IMR-90 (cell line): ENCODE data around the gene CNGA1. TPM values are rescaled to one million over a fixed set of nuclear protein-coding genes. Genes with fewer than 3 reads are reported as not detected.

Experiments
- ATAC-seq: fragments of 200-7000 bp; cut with Tn5 transposase; 2 replicates; pipeline ENCODE4 v1.9.1; 2020; ENCODE audit warnings: low read depth, mild to moderate bottlenecking, moderate library complexity
- BruUV-seq: library from RNA; stranded (reverse); fragments of 400-500 nt; replicated peaks from 2 replicates; lab custom pipeline; 2021; lab: Mats Ljungman, UMichigan
- CTCF ChIA-PET: fragments of 300-600 bp; formaldehyde crosslinking; extraction: SDS; loops from one replicate; lab custom pipeline; 2021; ENCODE audit warnings: antibody characterized with exemption; lab: Yijun Ruan, JAX
- POLR2A ChIA-PET: fragments of 300-600 bp; sonication (Branson Sonifier 250); formaldehyde crosslinking; loops from one replicate; lab custom pipeline; 2022; ENCODE audit warnings: antibody characterized with exemption; ENCODE audit not compliant: unreplicated experiment; lab: Charles Lee
- DNase-seq: peaks from one replicate; pipeline ENCODE4 v3.0.0; 2013
- H2AFZ ChIP-seq: replicated peaks from 2 replicates; pipeline ENCODE3; 2013; ENCODE audit warnings: low read length, mild to moderate bottlenecking; ENCODE audit not compliant: poor library complexity
- H2AK5ac ChIP-seq: 2 replicates; pipeline ENCODE4 v1.6.1; 2013; ENCODE audit warnings: low read depth, low read length, inconsistent platforms
- H2AK9ac ChIP-seq: replicated peaks from 2 replicates; pipeline ENCODE3; 2013; ENCODE audit warnings: mild to moderate bottlenecking, low read depth, low read length, moderate library complexity; ENCODE audit not compliant: poor library complexity
- H2BK120ac ChIP-seq: 2 replicates; pipeline ENCODE4 v1.6.1; 2013; ENCODE audit warnings: low read depth, low read length, inconsistent platforms
- H2BK15ac ChIP-seq: 3 replicates; pipeline ENCODE4 v1.6.1; 2013; ENCODE audit warnings: low read depth, low read length, inconsistent platforms
- H2BK20ac ChIP-seq: 2 replicates; pipeline ENCODE4 v1.6.1; 2013; ENCODE audit warnings: low read depth, mild to moderate bottlenecking, inconsistent platforms, low read length, moderate library complexity
- H2BK5ac ChIP-seq: 2 replicates; pipeline ENCODE4 v1.6.1; 2013; ENCODE audit warnings: mild to moderate bottlenecking, low read depth, low read length, inconsistent platforms; ENCODE audit not compliant: poor library complexity, severe bottlenecking
- H3K14ac ChIP-seq: replicated peaks from 2 replicates; pipeline ENCODE4 v1.6.1; 2013; ENCODE audit warnings: low read depth, low read length, inconsistent platforms
- H3K18ac ChIP-seq: 2 replicates; pipeline ENCODE4 v1.6.1; 2013; ENCODE audit warnings: low read depth, low read length, control low read depth
- H3K23ac ChIP-seq: 2 replicates; pipeline ENCODE4 v1.6.1; 2013; ENCODE audit warnings: low read depth, low read length, inconsistent platforms
- H3K27ac ChIP-seq: 2 replicates; pipeline ENCODE4 v1.5.1; 2013; ENCODE audit warnings: mild to moderate bottlenecking, control low read depth, low read length; ENCODE audit not compliant: insufficient read depth
- H3K27me3 ChIP-seq: 2 replicates; pipeline ENCODE4 v1.6.1; 2013; ENCODE audit warnings: low read length; ENCODE audit not compliant: control insufficient read depth, insufficient read depth
- H3K36me3 ChIP-seq: 2 replicates; pipeline ENCODE4 v1.6.1; 2013; ENCODE audit warnings: low read length, mixed read lengths; ENCODE audit not compliant: control insufficient read depth, insufficient read depth
- H3K4ac ChIP-seq: 2 replicates; pipeline ENCODE4 v1.6.1; 2013; ENCODE audit warnings: low read depth, low read length, inconsistent platforms
- H3K4me1 ChIP-seq: 2 replicates; pipeline ENCODE4 v1.6.1; 2013; ENCODE audit warnings: low read length, mixed read lengths; ENCODE audit not compliant: control insufficient read depth, insufficient read depth
- H3K4me2 ChIP-seq: 2 replicates; pipeline ENCODE4 v1.6.1; 2013; ENCODE audit warnings: low read depth, mild to moderate bottlenecking, control low read depth, low read length, moderate library complexity
- H3K4me3 ChIP-seq: 2 replicates; pipeline ENCODE4 v1.5.1; 2013; ENCODE audit warnings: low read depth, mild to moderate bottlenecking, control low read depth, low read length, moderate library complexity; ENCODE audit not compliant: insufficient read depth
- H3K56ac ChIP-seq: 2 replicates; pipeline ENCODE4 v1.6.1; 2013; ENCODE audit warnings: low read length, inconsistent platforms; ENCODE audit not compliant: insufficient read depth; ENCODE audit errors: extremely low read depth
- H3K79me1 ChIP-seq, 2 experiments: 2 replicates each; pipeline ENCODE4 v1.6.1; 2013; ENCODE audit warnings: low read length in 2 of 2, inconsistent platforms in 1 of 2, low read depth in 1 of 2
- H3K9ac ChIP-seq: 2 replicates; pipeline ENCODE4 v1.6.1; 2013; ENCODE audit warnings: low read depth, low read length, control low read depth
- H3K9me1 ChIP-seq: 2 replicates; pipeline ENCODE4 v1.6.1; 2013; ENCODE audit warnings: low read length, inconsistent platforms; ENCODE audit not compliant: insufficient read depth
- H3K9me3 ChIP-seq: 2 replicates; pipeline ENCODE4 v1.6.1; 2013; ENCODE audit warnings: low read length; ENCODE audit not compliant: control insufficient read depth, insufficient read depth
- H4K20me1 ChIP-seq: 2 replicates; pipeline ENCODE4 v1.6.1; 2013; ENCODE audit warnings: low read length, inconsistent platforms; ENCODE audit not compliant: insufficient read depth
- H4K5ac ChIP-seq: 2 replicates; pipeline ENCODE4 v1.6.1; 2013; ENCODE audit warnings: mild to moderate bottlenecking, low read depth, low read length, control low read depth
- H4K8ac ChIP-seq, 2 experiments: 2 replicates each; pipeline ENCODE4 v1.6.1; 2013; ENCODE audit warnings: low read depth in 2 of 2, low read length in 2 of 2, control low read depth in 1 of 2, inconsistent platforms in 1 of 2
- H4K91ac ChIP-seq: 2 replicates; pipeline ENCODE4 v1.6.1; 2013; ENCODE audit warnings: low read depth, low read length, inconsistent platforms; ENCODE audit not compliant: insufficient read depth
- BHLHE40 ChIP-seq: fragments of 150-350 bp; IDR thresholded peaks from 2 replicates; pipeline ENCODE4 v1.6.1; 2016; ENCODE audit warnings: mild to moderate bottlenecking, low read depth, low read length
- CEBPB ChIP-seq: IDR thresholded peaks from 2 replicates; pipeline ENCODE4 v1.6.1; 2012; ENCODE audit warnings: low read depth, low read length, improper control_type of control experiment
- CHD1 ChIP-seq: IDR thresholded peaks from 2 replicates; pipeline ENCODE4 v1.6.1; 2012; ENCODE audit warnings: low read depth, low read length, improper control_type of control experiment
- ELK1 ChIP-seq: fragments of 150-350 bp; IDR thresholded peaks from 2 replicates; pipeline ENCODE4 v1.6.1; 2016; ENCODE audit warnings: low read depth, mild to moderate bottlenecking, low read length, moderate library complexity, borderline replicate concordance
- FOS ChIP-seq: fragments of 150-350 bp; IDR thresholded peaks from 2 replicates; pipeline ENCODE4 v1.6.1; 2016; ENCODE audit warnings: low read depth, low read length
- MAFK ChIP-seq: IDR thresholded peaks from 2 replicates; pipeline ENCODE4 v1.6.1; 2012; ENCODE audit warnings: low read depth, low read length, improper control_type of control experiment
- MAZ ChIP-seq: IDR thresholded peaks from 2 replicates; pipeline ENCODE4 v1.6.1; 2012; ENCODE audit warnings: low read depth, mild to moderate bottlenecking, low read length, improper control_type of control experiment, moderate library complexity, borderline replicate concordance
- MXI1 ChIP-seq: IDR thresholded peaks from 2 replicates; pipeline ENCODE4 v1.6.1; 2012; ENCODE audit warnings: low read depth, mild to moderate bottlenecking, low read length, moderate library complexity, borderline replicate concordance
- NFE2L2 ChIP-seq: fragments of 150-350 bp; IDR thresholded peaks from 2 replicates; pipeline ENCODE4 v1.6.1; 2016; ENCODE audit warnings: low read depth, mild to moderate bottlenecking, low read length
- POLR2A ChIP-seq: IDR thresholded peaks from 2 replicates; pipeline ENCODE4 v1.6.1; 2012; ENCODE audit warnings: mild to moderate bottlenecking, low read depth, low read length
- RAD21 ChIP-seq: IDR thresholded peaks from 2 replicates; pipeline ENCODE4 v1.6.1; 2012; ENCODE audit warnings: low read length, improper control_type of control experiment
- RCOR1 ChIP-seq: IDR thresholded peaks from 2 replicates; pipeline ENCODE4 v1.6.1; 2012; ENCODE audit warnings: mild to moderate bottlenecking, low read length, improper control_type of control experiment; ENCODE audit not compliant: insufficient replicate concordance
- RFX5 ChIP-seq: IDR thresholded peaks from 2 replicates; pipeline ENCODE4 v1.8.0; 2012; ENCODE audit warnings: low read depth, mild to moderate bottlenecking, low read length, moderate library complexity
- SMC3 ChIP-seq: fragments of 150-350 bp; IDR thresholded peaks from 2 replicates; pipeline ENCODE4 v1.6.1; 2016; ENCODE audit warnings: low read depth, mild to moderate bottlenecking, antibody characterized with exemption, low read length, moderate library complexity
- WGBS, 2 experiments: methylation state at CpG; one replicate each; pipeline versions ENCODE4 v1.1.5 to v1.1.7; 2013; ENCODE audit warnings: missing lambda C conversion rate in 2 of 2; ENCODE audit not compliant: insufficient read length in 1 of 2; ENCODE audit errors: extremely low coverage in 2 of 2; 5-methylcytosine and 5-hydroxymethylcytosine counted together
- dilution Hi-C: fragments of 300-500 bp; cut with HindIII; formaldehyde crosslinking; loops from one replicate; pipeline ENCODE4 v1.14.3; 2018; ENCODE audit warnings: low sequenced_read_pairs; ENCODE audit not compliant: unreplicated experiment
- in situ Hi-C: fragments of 300-500 bp; cut with MboI; formaldehyde crosslinking; loops from 3 replicates; pipeline ENCODE4 v1.14.3; 2019; ENCODE audit warnings: low sequenced_read_pairs, inconsistent platforms, mixed read lengths
- intact Hi-C: fragments of 100-400 bp; cut with micrococcal nuclease; formaldehyde crosslinking; loops from 2 replicates; pipeline ENCODE4 v1.10.0; 2022
- polyA plus RNA-seq, 3 experiments: library from polyadenylated mRNA; depleted of rRNA; stranded (reverse); fragments of >200 nt; gene quantifications; 2 replicates each; pipeline ENCODE4 v1.2.3, GENCODE V29; 2012; ENCODE audit warnings: low replicate concordance in 1 of 3
- total RNA-seq: library from RNA; depleted of rRNA; stranded (reverse); fragments of >200 nt; gene quantifications from 2 replicates; pipeline ENCODE4 v1.2.3, GENCODE V29; 2012
- TF ChIP-seq, protein P1 (sequence below): fragments of 150-350 bp; IDR thresholded peaks from 2 replicates; pipeline ENCODE4 v1.6.1; 2017; ENCODE audit warnings: mild to moderate bottlenecking, antibody characterized with exemption, low read length, low read depth
- TF ChIP-seq, protein P2 (sequence below): conservative IDR thresholded peaks from 2 replicates; pipeline ENCODE4 v1.5.1; 2012; ENCODE audit warnings: mild to moderate bottlenecking, low read depth, low read length, improper control_type of control experiment

Gene CNGA1
- total and polyA plus RNA-seq, 2 of the 4 experiments (the other 2 are of a cell fraction) = not detected

- ATAC-seq = no peak
- no peak overlapping the region for H3K9ac ChIP-seq
- in situ Hi-C loops = no loop called here
These were observed 10.7 kb downstream of the CNGA1 start for GRCh38 chr4:48005781-48006180.

More at GRCh38 chr4:48005781-48006180, 10.7 kb downstream of the CNGA1 start:
- Histone ChIP-seq H3K36me3 (no peaks in the 10 kb centered on the region), H2BK5ac (no peak overlapping the region), H3K9me3 (peaks cover 3% of the 10 kb centered on the region), H3K79me1 (no peaks in the 10 kb centered on the region), H4K5ac (no peak overlapping the region), H3K4me3 (no peak overlapping the region), H2BK20ac (no peak overlapping the region), H3K18ac (no peak overlapping the region), H3K4me1 (no peaks in the 10 kb centered on the region), H3K23ac (no peak overlapping the region), H3K27me3 (no peaks in the 10 kb centered on the region), H4K20me1 (no peaks in the 10 kb centered on the region), H4K8ac (no peak overlapping the region), H3K4me2 (no peak overlapping the region), H4K91ac (no peak overlapping the region), H3K14ac (no peak overlapping the region), H3K56ac (no peak overlapping the region), H3K4ac (no peak overlapping the region), H3K27ac (no peak overlapping the region), H2AFZ (no peak overlapping the region), H2BK15ac (no peak overlapping the region), H2BK120ac (no peak overlapping the region), H2AK5ac (no peak overlapping the region), H3K9me1 (no peaks in the 10 kb centered on the region), H2AK9ac (no peak overlapping the region)
- WGBS, 2 experiments = no CpG with 5 or more reads among the region's 2 CpGs
- POLR2A ChIA-PET = no interaction called here
- intact Hi-C loops = no loop called here
- BruUV-seq = no TSS peak
- no peak for TF ChIP-seq MAZ
- TF ChIP-seq CHD1 = no peak
- TF ChIP-seq SMC3 = no peak
- TF ChIP-seq POLR2A = no peak
- TF ChIP-seq BHLHE40 = no peak
- TF ChIP-seq MXI1 = no peak
- no peak for TF ChIP-seq ELK1
- TF ChIP-seq, protein P1, sequence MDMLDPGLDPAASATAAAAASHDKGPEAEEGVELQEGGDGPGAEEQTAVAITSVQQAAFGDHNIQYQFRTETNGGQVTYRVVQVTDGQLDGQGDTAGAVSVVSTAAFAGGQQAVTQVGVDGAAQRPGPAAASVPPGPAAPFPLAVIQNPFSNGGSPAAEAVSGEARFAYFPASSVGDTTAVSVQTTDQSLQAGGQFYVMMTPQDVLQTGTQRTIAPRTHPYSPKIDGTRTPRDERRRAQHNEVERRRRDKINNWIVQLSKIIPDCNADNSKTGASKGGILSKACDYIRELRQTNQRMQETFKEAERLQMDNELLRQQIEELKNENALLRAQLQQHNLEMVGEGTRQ = no peak
- no peak for TF ChIP-seq RFX5
- TF ChIP-seq CEBPB = no peak
- TF ChIP-seq NFE2L2 = no peak
- TF ChIP-seq MAFK = no peak
- TF ChIP-seq, protein P2, sequence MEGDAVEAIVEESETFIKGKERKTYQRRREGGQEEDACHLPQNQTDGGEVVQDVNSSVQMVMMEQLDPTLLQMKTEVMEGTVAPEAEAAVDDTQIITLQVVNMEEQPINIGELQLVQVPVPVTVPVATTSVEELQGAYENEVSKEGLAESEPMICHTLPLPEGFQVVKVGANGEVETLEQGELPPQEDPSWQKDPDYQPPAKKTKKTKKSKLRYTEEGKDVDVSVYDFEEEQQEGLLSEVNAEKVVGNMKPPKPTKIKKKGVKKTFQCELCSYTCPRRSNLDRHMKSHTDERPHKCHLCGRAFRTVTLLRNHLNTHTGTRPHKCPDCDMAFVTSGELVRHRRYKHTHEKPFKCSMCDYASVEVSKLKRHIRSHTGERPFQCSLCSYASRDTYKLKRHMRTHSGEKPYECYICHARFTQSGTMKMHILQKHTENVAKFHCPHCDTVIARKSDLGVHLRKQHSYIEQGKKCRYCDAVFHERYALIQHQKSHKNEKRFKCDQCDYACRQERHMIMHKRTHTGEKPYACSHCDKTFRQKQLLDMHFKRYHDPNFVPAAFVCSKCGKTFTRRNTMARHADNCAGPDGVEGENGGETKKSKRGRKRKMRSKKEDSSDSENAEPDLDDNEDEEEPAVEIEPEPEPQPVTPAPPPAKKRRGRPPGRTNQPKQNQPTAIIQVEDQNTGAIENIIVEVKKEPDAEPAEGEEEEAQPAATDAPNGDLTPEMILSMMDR = no peak
- TF ChIP-seq RCOR1 = no peak
- TF ChIP-seq FOS = no peak
- TF ChIP-seq RAD21 = no peak
- DNase-seq = no peak
- dilution Hi-C loops = no loop called here
- CTCF ChIA-PET = no interaction called here
